ENCODE data around the gene CREB1.

- TF ChIP-seq, protein P1, sequence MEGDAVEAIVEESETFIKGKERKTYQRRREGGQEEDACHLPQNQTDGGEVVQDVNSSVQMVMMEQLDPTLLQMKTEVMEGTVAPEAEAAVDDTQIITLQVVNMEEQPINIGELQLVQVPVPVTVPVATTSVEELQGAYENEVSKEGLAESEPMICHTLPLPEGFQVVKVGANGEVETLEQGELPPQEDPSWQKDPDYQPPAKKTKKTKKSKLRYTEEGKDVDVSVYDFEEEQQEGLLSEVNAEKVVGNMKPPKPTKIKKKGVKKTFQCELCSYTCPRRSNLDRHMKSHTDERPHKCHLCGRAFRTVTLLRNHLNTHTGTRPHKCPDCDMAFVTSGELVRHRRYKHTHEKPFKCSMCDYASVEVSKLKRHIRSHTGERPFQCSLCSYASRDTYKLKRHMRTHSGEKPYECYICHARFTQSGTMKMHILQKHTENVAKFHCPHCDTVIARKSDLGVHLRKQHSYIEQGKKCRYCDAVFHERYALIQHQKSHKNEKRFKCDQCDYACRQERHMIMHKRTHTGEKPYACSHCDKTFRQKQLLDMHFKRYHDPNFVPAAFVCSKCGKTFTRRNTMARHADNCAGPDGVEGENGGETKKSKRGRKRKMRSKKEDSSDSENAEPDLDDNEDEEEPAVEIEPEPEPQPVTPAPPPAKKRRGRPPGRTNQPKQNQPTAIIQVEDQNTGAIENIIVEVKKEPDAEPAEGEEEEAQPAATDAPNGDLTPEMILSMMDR (IDR thresholded peaks at IDR 0.05): no peak
- no peak for TF ChIP-seq POLR2A (IDR thresholded peaks at IDR 0.05)
Observed at GRCh38 chr2:207543272-207543671, 13.5 kb downstream of the CREB1 start.

All from adrenal gland (tissue), 5 donors.